Measurements from ENCODE around the gene ZBTB18. TPM values are rescaled to one million over a fixed set of nuclear protein-coding genes. Genes with fewer than 3 reads are reported as not detected.

ZBTB18 gene
- total and polyA plus RNA-seq, 4 donors = 8.9 to 21.3 (median 18.4) TPM

- ATAC-seq (ENCODE audit: insufficient read depth, low FRiP score) (no peak), DNase-seq (no peak)
- Histone ChIP-seq H3K9me3 (ENCODE audit: control insufficient read depth in 4 of 4, insufficient read depth in 3 of 4, low read length in 3 of 4) (no peaks in the 10 kb centered on the region), H3K27ac (ENCODE audit: low read depth in 1 of 2, low read length in 1 of 2) (no peak overlapping the region), H3K4me3 (no peak overlapping the region), H3K36me3 (ENCODE audit: control insufficient read depth in 4 of 4, insufficient read depth in 4 of 4, low read length in 4 of 4) (no peaks in the 10 kb centered on the region), H3K27me3 (ENCODE audit: control insufficient read depth in 3 of 3, insufficient read depth in 3 of 3, low read length in 2 of 3) (no peaks in the 10 kb centered on the region), H3K9ac (ENCODE audit: insufficient read depth in 1 of 2, low read length in 2 of 2) (no peak overlapping the region), H3K4me1 (ENCODE audit: control insufficient read depth in 5 of 5, insufficient read depth in 5 of 5, low read length in 5 of 5) (peaks cover 0 to 3% (median 0%) of the 10 kb centered on the region in 5 donors)
- WGBS, 2 donors = 60 to 63% methylated on average over 3 of the region's 3 CpGs
- no peak for TF ChIP-seq CTCF (IDR thresholded peaks at IDR 0.05; ENCODE audit: control extremely low read depth, extremely low read depth)
Observed at GRCh38 chr1:244006381-244006901, 44.6 kb upstream of the ZBTB18 start.

GRCh38 chr1:244006961-244007360, 44.1 kb upstream of the ZBTB18 start:
- no peaks in the 10 kb centered on the region for H3K9me3 ChIP-seq (ENCODE audit: control insufficient read depth in 4 of 4, insufficient read depth in 3 of 4, low read length in 3 of 4)
- WGBS, 2 donors = 94 to 97% methylated on average over 5 of the region's 5 CpGs
- no peak for DNase-seq
- peaks cover 0 to 5% (median 0%) of the 10 kb centered on the region in 5 donors for H3K4me1 ChIP-seq (ENCODE audit: control insufficient read depth in 5 of 5, insufficient read depth in 5 of 5, low read length in 5 of 5)
- no peaks in the 10 kb centered on the region for H3K36me3 ChIP-seq (ENCODE audit: control insufficient read depth in 4 of 4, insufficient read depth in 4 of 4, low read length in 4 of 4)
- H3K27ac ChIP-seq (ENCODE audit: low read depth in 1 of 2, low read length in 1 of 2) = no peak overlapping the region
- H3K27me3 ChIP-seq (ENCODE audit: control insufficient read depth in 3 of 3, insufficient read depth in 3 of 3, low read length in 2 of 3) = no peaks in the 10 kb centered on the region
- no peak overlapping the region for H3K4me3 ChIP-seq
- ATAC-seq (ENCODE audit: insufficient read depth, low FRiP score) = no peak
- no peak for TF ChIP-seq CTCF (IDR thresholded peaks at IDR 0.05; ENCODE audit: control extremely low read depth, extremely low read depth)
- H3K9ac ChIP-seq (ENCODE audit: insufficient read depth in 1 of 2, low read length in 2 of 2) = no peak overlapping the region

GRCh38 chr1:244010191-244010590, 40.9 kb upstream of the ZBTB18 start:
- no peaks in the 10 kb centered on the region for H3K9me3 ChIP-seq (ENCODE audit: control insufficient read depth in 4 of 4, insufficient read depth in 3 of 4, low read length in 3 of 4)
- no peaks in the 10 kb centered on the region for H3K36me3 ChIP-seq (ENCODE audit: control insufficient read depth in 4 of 4, insufficient read depth in 4 of 4, low read length in 4 of 4)
- H3K9ac ChIP-seq (ENCODE audit: insufficient read depth in 1 of 2, low read length in 2 of 2) = no peak overlapping the region
- DNase-seq (no peak), ATAC-seq (ENCODE audit: insufficient read depth, low FRiP score) (no peak)
- peaks cover 0 to 7% (median 0%) of the 10 kb centered on the region in 5 donors for H3K4me1 ChIP-seq (ENCODE audit: control insufficient read depth in 5 of 5, insufficient read depth in 5 of 5, low read length in 5 of 5)
- no peak for TF ChIP-seq CTCF (IDR thresholded peaks at IDR 0.05; ENCODE audit: control extremely low read depth, extremely low read depth)
- no peaks in the 10 kb centered on the region for H3K27me3 ChIP-seq (ENCODE audit: control insufficient read depth in 3 of 3, insufficient read depth in 3 of 3, low read length in 2 of 3)
- H3K27ac ChIP-seq (ENCODE audit: low read depth in 1 of 2, low read length in 1 of 2) = no peak overlapping the region
- 74 to 81% methylated on average over 6 of the region's 6 CpGs for WGBS, 2 donors
- H3K4me3 ChIP-seq = no peak overlapping the region

GRCh38 chr1:244010703-244011123, 40.4 kb upstream of the ZBTB18 start:
- ATAC-seq (ENCODE audit: insufficient read depth, low FRiP score) (no peak), DNase-seq (no peak)
- no peaks in the 10 kb centered on the region for H3K36me3 ChIP-seq (ENCODE audit: control insufficient read depth in 4 of 4, insufficient read depth in 4 of 4, low read length in 4 of 4)
- H3K9me3 ChIP-seq (ENCODE audit: control insufficient read depth in 4 of 4, insufficient read depth in 3 of 4, low read length in 3 of 4) = no peaks in the 10 kb centered on the region
- H3K27ac ChIP-seq (ENCODE audit: low read depth in 1 of 2, low read length in 1 of 2) = no peak overlapping the region
- H3K4me1 ChIP-seq (ENCODE audit: control insufficient read depth in 5 of 5, insufficient read depth in 5 of 5, low read length in 5 of 5) = peaks cover 0 to 7% (median 0%) of the 10 kb centered on the region in 5 donors
- WGBS, 2 donors = 26 to 43% methylated on average over 2 of the region's 2 CpGs
- no peak for TF ChIP-seq CTCF (IDR thresholded peaks at IDR 0.05; ENCODE audit: control extremely low read depth, extremely low read depth)
- H3K4me3 ChIP-seq = no peak overlapping the region
- no peak overlapping the region for H3K9ac ChIP-seq (ENCODE audit: insufficient read depth in 1 of 2, low read length in 2 of 2)
- no peaks in the 10 kb centered on the region for H3K27me3 ChIP-seq (ENCODE audit: control insufficient read depth in 3 of 3, insufficient read depth in 3 of 3, low read length in 2 of 3)
